Inferior parietal cortex (tissue), 1 donor: ENCODE results near the gene RBM19.
"Not testable (repeated sequence)": the region's sequence is repeated elsewhere in the genome, so short reads cannot be mapped to it uniquely, and the experiment has no call there.

Source experiments
- DNase-seq: peaks from one replicate; pipeline ENCODE4 v3.0.0-alpha.2; 2016; ENCODE audit errors: extremely low spot score

The RBM19 gene, protein sequence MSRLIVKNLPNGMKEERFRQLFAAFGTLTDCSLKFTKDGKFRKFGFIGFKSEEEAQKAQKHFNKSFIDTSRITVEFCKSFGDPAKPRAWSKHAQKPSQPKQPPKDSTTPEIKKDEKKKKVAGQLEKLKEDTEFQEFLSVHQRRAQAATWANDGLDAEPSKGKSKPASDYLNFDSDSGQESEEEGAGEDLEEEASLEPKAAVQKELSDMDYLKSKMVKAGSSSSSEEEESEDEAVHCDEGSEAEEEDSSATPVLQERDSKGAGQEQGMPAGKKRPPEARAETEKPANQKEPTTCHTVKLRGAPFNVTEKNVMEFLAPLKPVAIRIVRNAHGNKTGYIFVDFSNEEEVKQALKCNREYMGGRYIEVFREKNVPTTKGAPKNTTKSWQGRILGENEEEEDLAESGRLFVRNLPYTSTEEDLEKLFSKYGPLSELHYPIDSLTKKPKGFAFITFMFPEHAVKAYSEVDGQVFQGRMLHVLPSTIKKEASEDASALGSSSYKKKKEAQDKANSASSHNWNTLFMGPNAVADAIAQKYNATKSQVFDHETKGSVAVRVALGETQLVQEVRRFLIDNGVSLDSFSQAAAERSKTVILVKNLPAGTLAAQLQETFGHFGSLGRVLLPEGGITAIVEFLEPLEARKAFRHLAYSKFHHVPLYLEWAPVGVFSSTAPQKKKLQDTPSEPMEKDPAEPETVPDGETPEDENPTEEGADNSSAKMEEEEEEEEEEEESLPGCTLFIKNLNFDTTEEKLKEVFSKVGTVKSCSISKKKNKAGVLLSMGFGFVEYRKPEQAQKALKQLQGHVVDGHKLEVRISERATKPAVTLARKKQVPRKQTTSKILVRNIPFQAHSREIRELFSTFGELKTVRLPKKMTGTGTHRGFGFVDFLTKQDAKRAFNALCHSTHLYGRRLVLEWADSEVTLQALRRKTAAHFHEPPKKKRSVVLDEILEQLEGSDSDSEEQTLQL

DNA sequence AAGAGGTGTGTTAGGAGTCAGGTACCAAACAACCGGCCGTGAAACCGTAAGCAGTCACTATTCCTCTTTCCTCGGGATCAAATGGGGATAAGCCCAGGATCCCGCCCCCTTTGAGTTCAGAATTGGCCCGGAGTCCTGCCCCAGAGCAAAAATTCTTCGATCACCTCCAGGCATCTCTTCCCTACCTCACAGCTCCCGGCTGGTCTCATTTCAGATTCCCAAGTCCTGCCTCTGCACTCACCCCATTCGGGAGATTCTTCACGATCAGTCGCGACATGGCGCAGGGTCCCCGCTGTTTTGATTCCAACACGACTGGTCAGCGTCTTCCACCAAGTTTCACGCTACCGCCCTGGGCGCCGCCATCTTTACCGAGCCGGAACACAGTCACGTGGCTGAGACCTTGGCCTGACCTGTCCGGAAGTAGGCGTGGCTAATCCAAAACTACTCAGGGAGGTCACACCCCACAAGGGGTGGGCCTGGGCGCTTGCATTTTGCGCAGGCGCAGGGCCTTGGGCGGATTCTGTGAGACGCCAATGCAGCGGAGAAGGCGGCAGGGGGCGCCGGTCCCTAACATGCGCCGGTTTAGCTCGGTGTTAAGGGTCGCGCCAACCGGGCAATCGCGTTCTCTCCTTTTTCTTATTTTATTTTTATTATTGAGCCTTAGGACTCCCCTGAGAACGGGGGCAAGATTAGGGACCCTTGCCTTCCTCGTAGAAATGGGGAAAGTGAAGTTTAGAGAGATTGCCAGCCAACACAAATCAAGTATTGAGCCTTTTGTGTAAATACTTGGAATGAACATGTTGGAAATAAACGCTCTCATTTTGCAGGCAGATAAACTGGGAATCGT, at the start of gene RBM19:
TSS of gene RBM19 (minus strand) at position 375 of the 847 bp plus-strand sequence. CDS start at position 277, 98 bp downstream.
- DNase-seq, result peak; percentile 100

- no peak for DNase-seq
Measured at GRCh38 chr12:114015851-114016250, 49.7 kb upstream of the RBM19 start.

DNA sequence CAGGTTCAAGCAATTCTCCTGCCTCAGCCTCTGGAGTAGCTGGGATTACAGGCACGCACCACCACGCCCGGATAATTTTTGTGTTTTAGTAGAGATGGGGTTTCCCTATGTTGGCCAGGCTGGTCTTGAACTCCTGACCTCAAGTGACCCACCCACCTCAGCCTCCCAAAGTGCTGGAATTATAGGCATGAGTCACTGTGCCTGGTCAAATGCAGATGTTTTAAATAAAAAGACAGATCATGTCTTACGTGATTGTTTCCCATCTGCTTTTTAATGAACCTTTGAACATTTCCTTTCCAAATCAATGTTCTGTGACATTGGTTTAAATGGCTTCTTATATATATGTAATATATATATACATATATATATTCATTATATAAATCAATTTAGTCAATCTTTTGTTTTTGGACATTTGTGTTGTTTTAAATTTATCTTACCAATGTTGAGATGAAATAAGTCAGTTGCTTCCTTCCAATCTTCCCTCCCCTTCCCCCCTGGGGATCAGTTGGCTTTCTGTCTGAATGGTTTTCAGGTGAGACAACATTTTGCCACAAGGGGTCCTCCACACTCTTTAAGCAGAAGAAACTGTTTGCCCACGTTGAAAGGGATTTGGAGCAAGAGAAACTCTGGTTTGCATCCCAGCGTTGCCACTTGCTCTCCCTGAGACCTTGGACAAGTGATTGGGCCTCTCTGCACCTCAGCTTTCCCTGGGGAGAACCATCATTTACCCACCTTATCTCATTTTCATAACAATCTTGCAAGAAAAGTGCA, 47.6 kb upstream of the RBM19 start:
- no peak for DNase-seq

- no peak for DNase-seq
Measured at GRCh38 chr12:114012744-114013431, 46.8 kb upstream of the RBM19 start.

- no peak for DNase-seq
Measured at GRCh38 chr12:114011711-114012110, 45.6 kb upstream of the RBM19 start.

- DNase-seq, result no peak
Measured at GRCh38 chr12:114006482-114007425, 40.6 kb upstream of the RBM19 start.

DNA sequence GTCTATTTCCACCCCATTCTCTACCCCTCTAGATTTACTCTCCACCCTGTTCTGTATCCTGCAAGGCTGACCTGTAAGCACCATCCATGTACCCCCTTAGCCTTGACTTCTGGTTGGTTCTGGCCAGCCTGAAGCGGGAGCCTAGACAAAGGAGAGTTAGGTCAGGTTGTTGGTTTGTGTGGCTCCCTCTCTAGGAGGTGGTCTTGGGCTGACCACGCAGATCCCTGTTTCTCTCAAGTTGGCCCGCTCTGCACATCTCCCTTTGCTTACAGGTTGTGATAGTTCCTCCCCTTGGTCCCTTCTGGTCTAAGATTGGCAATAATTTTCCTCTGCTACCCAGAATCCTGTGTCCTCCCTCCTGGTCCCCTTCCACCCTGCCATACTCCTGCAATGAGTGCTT, 38.3 kb upstream of the RBM19 start:
- DNase-seq, result no peak

GRCh38 chr12:114003286-114003685, 37.2 kb upstream of the RBM19 start:
- DNase-seq, result no peak

- DNase-seq, result no peak
Measured at GRCh38 chr12:114001511-114002340, 35.6 kb upstream of the RBM19 start.

DNA sequence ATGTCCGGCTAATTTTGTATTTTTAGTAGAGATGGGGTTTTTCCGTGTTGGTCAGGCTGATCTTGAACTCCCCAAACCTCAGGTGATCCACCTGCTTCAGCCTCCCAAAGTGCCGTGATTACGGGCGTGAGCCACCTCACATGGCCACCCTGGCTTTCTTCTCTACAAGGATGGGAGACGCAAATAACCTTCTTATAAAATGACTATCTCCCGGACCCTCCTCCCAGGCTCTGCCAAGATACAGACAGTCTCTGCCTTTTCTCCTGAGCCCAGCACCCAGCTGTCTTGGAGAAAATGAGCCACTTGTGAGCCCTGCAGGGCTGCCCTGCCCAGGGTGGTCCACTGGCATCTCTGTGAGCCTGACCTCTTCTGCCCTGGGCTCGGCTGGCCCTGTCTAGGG, 34.7 kb upstream of the RBM19 start:
- no peak for DNase-seq

DNA sequence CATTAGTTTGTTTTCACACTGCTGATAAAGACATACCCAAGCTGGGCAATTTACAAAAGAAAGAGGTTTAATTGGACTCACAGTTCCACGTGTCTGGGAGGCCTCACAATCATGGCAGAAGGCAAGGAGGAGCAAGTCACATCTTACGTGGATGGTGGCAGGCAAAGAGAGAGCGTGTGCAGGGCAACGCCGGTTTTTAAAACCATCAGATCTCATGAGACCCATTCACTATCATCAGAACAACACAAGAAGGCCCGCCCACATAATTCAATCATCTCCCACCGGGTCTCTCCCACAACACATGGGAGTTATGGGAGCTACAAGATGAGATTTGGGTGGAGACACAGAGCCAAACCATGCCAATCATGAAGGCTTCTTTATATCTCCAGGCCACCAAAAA, 34.1 kb upstream of the RBM19 start:
- not testable (repeated sequence) for DNase-seq

DNA sequence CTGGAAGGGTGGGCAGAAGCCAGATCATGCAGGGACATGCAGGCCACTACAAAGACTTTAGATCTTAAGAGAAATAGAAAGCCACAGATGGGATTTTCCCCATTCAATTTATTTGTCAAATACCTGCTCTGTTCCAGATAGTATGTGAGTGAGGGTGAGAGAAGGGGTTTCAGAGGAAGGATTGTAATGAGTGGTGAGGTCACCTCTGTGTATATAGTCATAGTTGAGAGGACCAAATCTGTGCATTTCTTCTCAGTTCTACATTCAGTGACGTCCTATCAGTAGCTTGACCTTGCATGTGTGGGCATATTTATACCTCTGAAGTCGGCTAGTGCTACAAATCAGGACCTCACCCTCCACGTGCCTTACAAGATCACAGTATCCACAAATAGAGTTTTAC, 31.2 kb upstream of the RBM19 start:
- DNase-seq, result no peak

GRCh38 chr12:113996026-113996425, 29.9 kb upstream of the RBM19 start:
- no peak for DNase-seq

DNA sequence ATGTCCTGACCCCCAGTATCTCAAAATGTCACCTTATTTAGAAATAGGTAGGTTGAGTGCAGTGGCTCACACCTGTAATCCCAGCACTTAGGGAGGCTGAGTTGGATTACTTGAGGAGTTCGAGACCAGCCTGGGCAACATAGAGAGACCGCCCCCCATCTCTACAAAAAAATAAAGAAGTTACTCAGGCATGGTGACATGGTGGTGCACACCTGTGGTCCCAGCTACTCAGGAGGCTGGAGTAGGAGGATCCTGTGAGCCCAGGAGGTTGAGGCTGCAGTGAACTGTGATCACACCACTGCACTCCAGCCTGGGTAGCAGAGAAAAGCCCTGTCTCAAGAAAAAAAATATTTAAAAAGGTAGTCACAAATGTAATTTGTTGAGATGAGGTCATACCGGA, 27.9 kb upstream of the RBM19 start:
- no peak for DNase-seq

GRCh38 chr12:113992751-113993150, 26.6 kb upstream of the RBM19 start:
- DNase-seq, result not testable (repeated sequence)

- DNase-seq, result no peak
Measured at GRCh38 chr12:113991224-113992044, 25.3 kb upstream of the RBM19 start.
